Spleen (tissue), 11 donors: ENCODE measurements around the gene ILDR1. TPM values are rescaled to one million over a fixed set of nuclear protein-coding genes. Genes with fewer than 3 reads are reported as not detected.
A peak's percentile ranks its signal among the peaks of the same experiment; 100 is the strongest.

Experiments used
- DNase-seq: peaks from one replicate; pipeline ENCODE4 v3.0.0-alpha.2; 2020
- H3K27ac ChIP-seq, 8 donors: fragments of 200-600 bp; sonication (generic) in 7 of 8; 1 replicate in 4 of 8; 2 replicates in 4 of 8; pipeline versions ENCODE4 v1.5.0 to v1.8.0; 2016 to 2021; ENCODE audit warnings: inconsistent platforms in 4 of 8, mild to moderate bottlenecking in 4 of 8, moderate library complexity in 1 of 8
- H3K27me3 ChIP-seq, 7 donors: fragments of 200-600 bp; sonication (generic) in 6 of 7; replicated peaks in 1 of 7; 1 replicate in 4 of 7; 2 replicates in 3 of 7; pipeline versions ENCODE4 v1.5.0 to v1.8.0; 2016 to 2021; ENCODE audit warnings: inconsistent platforms in 3 of 7, mild to moderate bottlenecking in 1 of 7
- H3K36me3 ChIP-seq, 6 donors: fragments of 200-600 bp; sonication (generic) in 5 of 6; 1 replicate in 4 of 6; 2 replicates in 2 of 6; pipeline versions ENCODE4 v1.5.0 to v1.8.0; 2016 to 2021; ENCODE audit warnings: inconsistent platforms in 2 of 6
- H3K4me1 ChIP-seq, 6 donors: fragments of 200-600 bp; sonication (generic) in 5 of 6; 1 replicate in 3 of 6; 2 replicates in 3 of 6; pipeline versions ENCODE4 v1.5.0 to v1.8.0; 2016 to 2021; ENCODE audit warnings: inconsistent platforms in 3 of 6
- H3K4me3 ChIP-seq, 8 donors: fragments of 200-600 bp; sonication (generic) in 7 of 8; 1 replicate in 4 of 8; 2 replicates in 4 of 8; pipeline versions ENCODE4 v1.5.0 to v1.8.0; 2016 to 2021; ENCODE audit warnings: inconsistent platforms in 4 of 8, mild to moderate bottlenecking in 4 of 8, moderate library complexity in 2 of 8
- H3K9me3 ChIP-seq, 8 donors: fragments of 200-600 bp; sonication (generic) in 7 of 8; 1 replicate in 4 of 8; 2 replicates in 4 of 8; pipeline versions ENCODE4 v1.5.0 to v1.8.0; 2016 to 2021; ENCODE audit warnings: inconsistent platforms in 4 of 8
- CTCF ChIP-seq, 11 experiments: fragments of 200-600 bp in 7 of 11; fragments of 450-650 bp in 4 of 11; sonication (generic) in 4 of 11; IDR thresholded peaks in 8 of 11; conservative IDR thresholded peaks in 3 of 11; 1 replicate in 7 of 11; 2 replicates in 4 of 11; pipeline versions ENCODE4 v1.4.0 to v1.8.0; 2016 to 2021; ENCODE audit warnings: antibody characterized with exemption in 11 of 11, inconsistent platforms in 4 of 11, mild to moderate bottlenecking in 1 of 11
- POLR2A ChIP-seq, 3 donors: fragments of 450-650 bp; IDR thresholded peaks; one replicate each; pipeline ENCODE4 v1.5.1; 2017; ENCODE audit warnings: antibody characterized with exemption in 3 of 3, mild to moderate bottlenecking in 1 of 3
- POLR2AphosphoS5 ChIP-seq, 3 donors: sonication (generic); formaldehyde crosslinking; IDR thresholded peaks; one replicate each; pipeline ENCODE4 v1.5.1; 2017; ENCODE audit warnings: antibody characterized with exemption in 3 of 3
- WGBS, 5 donors: extraction: QIAGEN DNeasy Blood & Tissue Kit in 3 of 5; methylation state at CpG; one replicate each; pipeline versions ENCODE4 v1.1.5 to v1.1.7; 2013 to 2018; 5-methylcytosine and 5-hydroxymethylcytosine counted together
- intact Hi-C: fragments of 100-400 bp; cut with DNase I; formaldehyde crosslinking; loops from one replicate; pipeline ENCODE4 v1.15.0; 2023; ENCODE audit warnings: low total_unique reads
- polyA plus RNA-seq, 3 donors: library from polyadenylated mRNA; stranded (reverse); fragments of 200-250 nt; gene quantifications; one replicate each; pipeline ENCODE4 v1.2.1, GENCODE V29; 2013
- total RNA-seq, 7 donors: library from RNA; depleted of rRNA in 3 of 7; stranded (reverse); fragments of >200 nt in 3 of 7; fragmentation: NEBNext Ultra II Directional in 4 of 7; extraction: Animal tissue kit (Norgen Biotek cat#: 25700) in 4 of 7; gene quantifications; one replicate each; pipeline versions ENCODE4 v1.1.0 to v1.2.1, GENCODE V29; 2016 to 2021
- donor health status: healthy with polysubstance abuse.
- donor health status: DM: no; HTN: no; CAD: no; lungs with moderate emphysema.
- donor health status: DM: no; HTN: no; CAD: no.
- donor health status: Bipolar disorder and iron deficiency.
- donor health status: healthy.
- donor health status: DM: no; HTN: no; CAD: no.
- donor health status: DM: yes; HTN: yes; CAD: no.

ILDR1 gene
- total and polyA plus RNA-seq, 10 donors = 0.26 to 3.1 (median 0.95) TPM

- Histone ChIP-seq H3K27me3 (no peaks in the 10 kb centered on the region), H3K4me1 (peaks cover 7 to 54% (median 48%) of the 10 kb centered on the region in 6 donors), H3K4me3 (peak overlapping the region in 4 of 8 donors; percentile 16 to 56 (median 18)), H3K27ac (peak overlapping the region in 5 of 8 donors; percentile 59 to 76 (median 70)), H3K36me3 (no peaks in the 10 kb centered on the region), H3K9me3 (no peaks in the 10 kb centered on the region)
- intact Hi-C loops = no loop called here
- TF ChIP-seq POLR2AphosphoS5 (IDR thresholded peaks at IDR 0.05) (no peak), POLR2A (IDR thresholded peaks at IDR 0.05) (no peak), CTCF (IDR thresholded peaks at IDR 0.05 in 8 of 11, conservative IDR thresholded peaks at IDR 0.05 in 3 of 11) (no peak)
- DNase-seq = no peak
- 73 to 91% (median 82%) methylated on average over 7 of the region's 7 CpGs for WGBS, 5 donors
These were observed 19.4 kb downstream of the ILDR1 start for GRCh38 chr3:122002611-122003010.

GRCh38 chr3:122001892-122002291 lies 20.2 kb downstream of the ILDR1 start:
- Histone ChIP-seq H3K4me1 (peaks cover 7 to 61% (median 54%) of the 10 kb centered on the region in 6 donors), H3K9me3 (no peaks in the 10 kb centered on the region), H3K27me3 (no peaks in the 10 kb centered on the region), H3K36me3 (no peaks in the 10 kb centered on the region), H3K4me3 (no peak overlapping the region), H3K27ac (peak overlapping the region in 1 of 8 donors; percentile 76)
- no peak for TF ChIP-seq POLR2A (IDR thresholded peaks at IDR 0.05)
- TF ChIP-seq CTCF (IDR thresholded peaks at IDR 0.05 in 8 of 11, conservative IDR thresholded peaks at IDR 0.05 in 3 of 11) = no peak
- TF ChIP-seq POLR2AphosphoS5 (IDR thresholded peaks at IDR 0.05) = no peak
- 87 to 99% (median 94%) methylated on average over 3 of the region's 3 CpGs for WGBS, 5 donors
- DNase-seq = no peak
- intact Hi-C loops = no loop called here

- intact Hi-C loops = no loop called here
These were observed 21.0 kb downstream of the ILDR1 start for GRCh38 chr3:122000936-122001605.

More at GRCh38 chr3:122000936-122001605, 21.0 kb downstream of the ILDR1 start:
- DNase-seq = no peak
- H3K36me3 ChIP-seq = no peaks in the 10 kb centered on the region
- H3K27ac ChIP-seq = no peak overlapping the region
- H3K27me3 ChIP-seq = no peaks in the 10 kb centered on the region
- H3K4me3 ChIP-seq = no peak overlapping the region
- TF ChIP-seq POLR2AphosphoS5 (IDR thresholded peaks at IDR 0.05) = no peak
- no peak for TF ChIP-seq POLR2A (IDR thresholded peaks at IDR 0.05)
- no peak for TF ChIP-seq CTCF (IDR thresholded peaks at IDR 0.05 in 8 of 11, conservative IDR thresholded peaks at IDR 0.05 in 3 of 11)
- H3K9me3 ChIP-seq = no peaks in the 10 kb centered on the region
- H3K4me1 ChIP-seq = peaks cover 7 to 68% (median 56%) of the 10 kb centered on the region in 6 donors
- 80 to 90% (median 86%) methylated on average over 4 of the region's 4 CpGs for WGBS, 5 donors
